ENCODE results near the gene ITPRIP.

ITPRIP gene, protein sequence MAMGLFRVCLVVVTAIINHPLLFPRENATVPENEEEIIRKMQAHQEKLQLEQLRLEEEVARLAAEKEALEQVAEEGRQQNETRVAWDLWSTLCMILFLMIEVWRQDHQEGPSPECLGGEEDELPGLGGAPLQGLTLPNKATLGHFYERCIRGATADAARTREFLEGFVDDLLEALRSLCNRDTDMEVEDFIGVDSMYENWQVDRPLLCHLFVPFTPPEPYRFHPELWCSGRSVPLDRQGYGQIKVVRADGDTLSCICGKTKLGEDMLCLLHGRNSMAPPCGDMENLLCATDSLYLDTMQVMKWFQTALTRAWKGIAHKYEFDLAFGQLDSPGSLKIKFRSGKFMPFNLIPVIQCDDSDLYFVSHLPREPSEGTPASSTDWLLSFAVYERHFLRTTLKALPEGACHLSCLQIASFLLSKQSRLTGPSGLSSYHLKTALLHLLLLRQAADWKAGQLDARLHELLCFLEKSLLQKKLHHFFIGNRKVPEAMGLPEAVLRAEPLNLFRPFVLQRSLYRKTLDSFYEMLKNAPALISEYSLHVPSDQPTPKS

DNA sequence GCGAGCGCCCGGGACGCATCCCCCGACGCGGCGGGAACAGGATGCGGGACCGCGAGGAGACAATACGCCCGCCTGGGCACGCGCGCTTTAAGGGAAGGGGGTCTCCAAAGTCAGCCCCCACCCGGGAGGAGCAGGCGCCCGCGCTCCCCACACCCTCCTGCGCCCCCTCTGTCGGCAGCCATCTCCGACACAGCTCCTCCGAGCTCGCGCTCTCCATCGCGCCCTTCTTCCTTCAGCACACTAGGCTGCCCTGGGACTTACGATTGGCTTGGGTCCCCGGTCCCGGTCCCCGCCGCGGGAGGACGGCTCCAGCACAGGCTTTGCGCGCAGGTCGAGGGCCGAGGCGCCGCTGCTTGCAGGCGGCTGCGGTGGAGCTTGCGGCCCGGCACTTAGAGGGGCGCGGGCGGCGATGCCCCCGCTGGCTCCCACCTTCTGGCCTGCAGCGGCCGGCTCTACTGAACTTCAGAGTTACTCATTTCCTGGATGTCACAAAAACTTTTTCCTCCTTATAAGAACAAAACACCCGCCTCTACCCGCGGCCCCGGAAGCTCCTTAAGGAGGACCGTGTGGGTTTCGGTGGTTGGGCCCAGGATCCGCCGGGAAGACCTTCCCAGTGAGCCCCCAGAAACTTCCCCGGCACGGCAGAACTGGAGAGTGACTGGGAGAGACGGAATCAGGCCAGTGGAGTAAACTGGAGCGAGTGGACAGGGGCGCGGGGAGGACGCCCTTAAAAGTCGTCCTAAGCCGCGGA is at the start of gene ITPRIP:
Gene ITPRIP, minus strand, starts transcription at position 481 of the 751 bp plus-strand sequence. CDS start 22,414 bp downstream, outside the sequence.
- DNase-seq (ENCODE audit: low spot score): no peak

DNA sequence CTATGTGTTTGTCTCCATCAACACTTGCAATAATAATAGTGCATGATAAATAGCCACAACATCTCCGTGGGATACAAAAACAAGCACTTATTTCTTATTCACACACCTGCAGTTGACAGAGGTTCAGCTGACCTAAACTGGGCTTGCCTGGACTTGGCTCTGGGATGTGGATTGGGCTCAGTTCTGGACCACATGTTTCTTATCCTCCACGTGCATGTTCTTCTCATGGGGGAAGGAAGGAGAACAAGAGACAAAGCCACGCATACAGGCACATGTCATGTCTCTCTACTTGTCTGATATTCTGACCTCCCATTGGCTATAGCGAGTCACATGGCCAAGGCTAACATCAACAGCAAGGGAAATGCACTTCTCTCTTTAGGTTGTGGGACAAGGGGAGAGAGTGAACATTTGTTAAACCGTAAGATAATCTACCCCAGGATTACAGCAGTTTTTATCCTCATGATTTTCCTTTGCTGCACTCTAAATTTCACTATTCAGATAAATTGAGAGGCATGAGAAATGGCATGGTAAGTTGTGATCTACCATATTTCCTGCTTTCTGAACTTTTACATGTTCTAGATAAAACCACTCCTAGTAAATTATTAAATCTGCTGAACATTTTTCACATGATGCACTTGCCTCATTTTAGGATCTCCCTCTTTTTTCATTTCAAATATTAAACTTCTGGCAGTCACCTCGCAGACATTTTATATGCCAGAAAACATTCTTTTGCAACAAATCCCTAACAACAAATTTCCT is 49.0 kb upstream of the ITPRIP start:
- no peak for DNase-seq (ENCODE audit: low spot score)

DNA sequence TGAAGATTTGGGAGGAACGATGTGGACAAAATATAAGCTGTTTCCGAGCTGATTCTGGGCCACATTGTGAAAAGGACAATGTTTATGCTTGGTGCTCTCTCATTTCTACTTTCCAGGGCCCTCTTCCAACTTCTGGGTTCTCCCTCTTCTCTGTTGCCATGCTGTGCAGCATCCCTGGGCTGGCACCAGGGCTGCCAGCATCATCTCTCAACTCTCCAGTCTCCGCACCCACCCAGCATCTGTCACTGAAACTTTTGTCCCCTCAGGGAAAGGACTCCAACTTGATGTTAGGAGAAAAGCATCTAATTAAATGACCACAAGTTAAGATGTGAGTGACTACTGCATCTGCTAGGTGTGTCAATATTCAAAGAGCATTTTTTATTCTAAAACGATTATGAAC is 42.1 kb upstream of the ITPRIP start:
- DNase-seq (ENCODE audit: low spot score): no peak

DNA sequence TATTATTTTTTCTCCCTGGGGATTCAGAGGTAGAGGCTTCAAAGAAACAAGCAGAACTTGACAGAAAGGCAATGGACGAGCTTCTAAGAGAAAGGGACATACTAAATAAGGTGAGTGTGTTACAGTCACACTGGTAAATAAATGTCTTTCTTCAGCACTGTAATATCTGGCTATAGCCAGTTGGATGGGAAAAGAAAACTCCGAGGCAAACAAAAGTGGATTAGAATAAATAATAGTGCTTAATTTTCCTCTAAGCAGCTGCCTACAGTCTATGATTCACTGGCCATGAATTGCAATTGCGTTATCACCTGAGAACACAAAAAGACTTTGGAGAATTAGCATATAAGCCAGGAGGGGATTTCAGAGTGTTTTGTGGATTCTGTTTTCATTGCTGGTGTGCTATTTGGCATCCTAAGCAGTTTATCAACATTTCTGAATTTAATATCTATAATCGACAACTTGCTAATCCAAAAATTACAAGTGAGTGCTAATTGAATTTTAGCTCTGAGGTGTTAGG is 38.6 kb upstream of the ITPRIP start:
- no peak for DNase-seq (ENCODE audit: low spot score)

DNA sequence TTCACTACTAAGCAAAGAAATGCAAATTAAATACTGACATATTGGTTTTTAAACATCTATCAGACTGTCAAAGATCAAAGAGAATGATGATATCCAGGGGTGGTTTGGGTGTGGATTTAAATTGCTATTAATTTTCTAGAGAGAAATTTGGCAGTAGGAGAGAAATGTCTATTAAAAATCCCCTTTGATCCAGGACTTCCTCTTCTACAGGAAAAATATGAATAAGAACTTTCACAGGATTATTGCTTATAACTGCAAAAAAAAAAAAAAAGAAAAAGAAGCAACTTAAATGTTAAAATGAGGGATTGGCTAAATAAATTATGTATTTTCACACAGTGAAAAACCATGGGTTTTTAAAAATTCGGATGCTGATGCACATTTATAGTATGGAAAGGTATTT is 36.3 kb upstream of the ITPRIP start:
- no peak for DNase-seq (ENCODE audit: low spot score)

DNA sequence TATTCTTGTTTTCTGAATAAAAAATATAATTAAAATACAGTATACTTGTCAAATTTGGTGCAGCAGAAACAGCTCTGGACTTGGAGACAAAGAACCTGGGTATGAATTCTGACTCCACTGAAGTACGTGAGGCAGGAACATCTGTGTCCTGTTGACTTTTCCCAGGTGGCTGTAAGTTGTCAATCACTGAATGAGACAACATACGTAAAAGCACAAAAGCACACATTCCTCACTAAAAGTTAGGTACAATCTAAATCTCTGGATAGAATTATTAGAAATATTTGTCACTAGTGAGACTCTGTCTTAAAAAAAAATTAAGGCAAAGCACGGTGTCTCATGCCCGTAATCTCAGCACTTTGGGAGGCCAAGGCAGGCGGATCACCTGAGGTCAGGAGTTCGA is 33.5 kb upstream of the ITPRIP start:
- no peak for DNase-seq (ENCODE audit: low spot score)

DNA sequence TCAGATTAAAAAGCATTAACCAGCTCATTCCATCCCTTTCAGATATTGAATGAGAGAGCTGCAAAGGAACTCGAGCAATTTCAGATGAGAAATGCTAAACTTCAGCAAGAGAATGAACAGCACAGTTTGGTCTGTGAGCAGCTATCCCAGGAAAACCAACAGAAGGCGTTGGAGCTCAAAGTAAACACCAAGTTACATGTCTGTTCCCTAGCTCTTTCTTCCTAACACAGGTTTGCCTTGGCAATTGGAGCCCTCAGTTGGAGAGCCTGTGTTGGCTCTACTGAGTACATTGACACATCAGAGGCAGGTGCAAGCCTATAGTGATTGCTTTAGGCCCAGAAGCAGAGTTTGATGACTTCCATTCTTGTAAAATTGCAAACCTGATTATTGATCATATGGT is 30.1 kb upstream of the ITPRIP start:
- DNase-seq (ENCODE audit: low spot score): no peak

DNA sequence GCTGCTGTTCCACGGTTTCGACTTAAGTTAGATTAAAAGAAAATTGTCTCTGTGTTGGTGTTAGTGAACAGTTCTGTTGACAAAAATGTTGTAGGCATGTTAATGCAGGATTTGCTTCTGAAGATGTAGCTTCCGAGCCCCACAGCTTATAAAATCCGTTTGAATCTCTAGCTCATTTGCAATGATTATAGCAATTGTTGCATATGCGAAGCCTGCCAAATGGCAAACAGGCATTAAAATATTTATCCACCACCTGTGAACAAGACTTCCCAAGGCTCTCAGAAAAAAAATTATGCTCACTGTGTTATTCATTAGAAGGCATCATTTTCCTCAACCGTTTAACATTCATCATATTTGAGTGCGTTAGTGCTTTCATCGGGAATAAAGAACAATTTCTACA is 29.6 kb upstream of the ITPRIP start:
- no peak for DNase-seq (ENCODE audit: low spot score)

DNA sequence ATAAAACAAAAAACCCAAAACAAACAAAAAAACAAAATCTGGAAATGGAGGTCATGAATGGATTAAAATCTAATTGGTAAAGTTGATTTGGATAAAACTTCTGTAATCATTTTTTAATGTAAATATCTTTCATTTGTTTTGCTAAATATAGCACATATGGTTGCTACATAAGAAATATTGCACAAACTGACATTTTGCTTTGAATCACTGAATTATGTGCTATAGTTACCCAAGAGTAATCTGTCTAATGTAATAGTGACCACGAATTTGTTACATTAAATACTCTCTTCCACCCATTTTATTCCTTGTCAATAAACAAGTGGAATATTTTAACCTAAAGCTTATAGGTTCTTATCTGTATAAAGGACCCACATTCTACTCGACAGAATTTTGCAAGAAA is 21.5 kb upstream of the ITPRIP start:
- DNase-seq (ENCODE audit: low spot score): no peak

DNA sequence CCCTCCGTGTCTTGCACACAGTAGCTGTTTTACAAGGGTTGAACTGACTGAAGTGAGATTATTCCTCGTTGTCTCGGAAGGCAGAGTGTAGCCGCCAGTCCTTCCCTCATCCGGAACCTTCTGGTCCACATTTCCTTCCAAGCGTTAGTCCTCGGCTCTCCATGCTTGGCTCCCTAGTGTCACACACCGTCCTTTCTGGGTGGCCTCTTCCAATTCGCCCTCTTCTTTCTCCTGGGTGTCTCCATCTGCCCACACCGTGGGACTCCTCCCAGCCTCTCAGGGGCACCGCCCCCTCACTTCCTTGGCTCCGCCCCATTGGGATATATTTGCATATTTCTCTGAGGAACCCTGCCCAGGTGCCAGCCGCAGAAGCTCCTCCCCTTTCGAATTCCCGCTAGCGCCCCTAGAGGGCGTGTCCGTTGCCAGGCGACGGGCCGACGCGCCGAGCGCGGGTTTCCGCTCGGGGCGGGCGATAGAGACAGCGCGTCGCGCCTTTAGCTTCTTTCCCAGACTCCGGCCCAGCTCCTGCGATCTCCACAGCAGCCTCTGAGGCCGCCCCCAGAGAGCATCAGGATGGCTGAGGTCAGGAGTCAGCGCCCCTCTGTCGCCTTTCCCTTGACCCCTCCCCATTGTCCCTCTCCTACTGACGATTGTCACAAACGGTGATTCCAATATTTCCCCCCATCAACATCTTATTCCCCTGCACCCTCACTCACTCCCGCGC is 15.2 kb upstream of the ITPRIP start, which contains the start of gene CFAP58:
Gene CFAP58, plus strand, starts transcription at position 509 of the 724 bp plus-strand sequence. Its CDS starts 65 bp downstream, at position 574.
- peak; percentile 85 for DNase-seq (ENCODE audit: low spot score)

DNA sequence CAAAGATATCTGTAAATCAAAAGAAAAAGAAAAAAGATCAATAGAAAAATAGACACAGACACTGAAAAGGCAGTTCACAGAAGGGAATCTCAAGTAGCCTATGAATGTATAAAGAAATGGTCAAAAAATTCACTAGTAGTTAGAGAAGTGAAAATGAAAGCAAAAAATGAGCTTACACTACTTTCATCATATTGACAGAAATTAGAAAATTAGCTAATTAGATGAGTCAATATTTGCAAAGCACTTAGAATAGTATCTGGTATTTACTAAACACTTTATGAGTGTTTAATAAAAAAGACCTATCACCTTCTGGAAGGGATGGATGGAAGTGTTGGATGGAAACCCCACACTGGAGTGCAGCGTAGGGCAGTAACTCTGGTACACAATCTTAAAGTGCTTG is 13.7 kb upstream of the ITPRIP start:
- no peak for DNase-seq (ENCODE audit: low spot score)

DNA sequence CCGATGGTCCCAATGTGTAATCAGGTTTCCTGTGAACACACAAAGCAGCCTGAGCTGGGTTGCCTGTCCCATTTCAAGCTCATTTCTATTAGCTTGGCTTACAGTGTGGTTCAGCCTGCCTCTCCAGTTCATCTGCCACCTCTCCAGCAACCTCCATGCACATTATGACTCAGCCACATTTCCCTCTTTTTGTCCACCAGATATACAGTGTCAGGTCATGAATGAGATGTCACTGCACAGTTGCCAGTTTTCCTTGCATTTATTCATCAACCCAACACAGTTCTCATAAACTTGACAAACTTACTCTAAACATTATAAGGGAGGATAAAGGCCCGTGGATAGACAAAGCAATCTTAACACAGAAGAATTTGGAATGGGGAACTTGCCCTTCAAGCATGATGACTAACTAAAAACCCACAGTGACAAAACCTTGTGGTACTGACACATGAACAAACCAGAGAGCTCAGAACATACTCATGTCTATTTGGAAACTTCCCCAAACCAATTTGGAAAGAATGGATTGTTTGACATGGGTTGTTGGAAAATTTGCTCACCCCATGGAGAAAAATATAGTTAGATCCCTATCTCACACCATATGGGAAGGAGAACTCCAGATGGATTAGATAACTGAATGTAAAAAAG is 12.9 kb upstream of the ITPRIP start:
- no peak for DNase-seq (ENCODE audit: low spot score)

DNA sequence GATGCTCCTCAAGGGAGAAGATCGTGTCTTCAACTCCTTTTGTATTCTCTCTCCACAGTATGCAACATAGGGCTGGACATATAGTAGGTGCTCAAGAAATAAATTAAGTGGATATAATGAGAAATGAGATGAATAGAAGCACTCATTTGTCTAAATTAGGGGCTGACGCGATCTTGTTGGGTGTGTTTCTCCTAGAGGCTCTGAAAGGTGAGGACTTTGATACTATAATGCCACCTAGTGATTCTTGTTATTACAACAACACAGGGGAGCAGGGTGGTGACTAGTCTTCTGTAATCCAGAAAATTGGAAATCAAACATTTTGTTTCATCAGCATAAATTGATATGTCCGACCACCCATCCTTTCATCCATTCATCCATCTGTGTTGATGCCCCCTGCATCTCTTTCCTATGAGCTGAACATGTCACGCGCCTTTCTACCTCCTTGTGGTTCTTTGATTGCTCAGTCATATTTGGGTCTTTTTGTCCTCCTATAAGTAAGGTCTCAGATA is 11.9 kb upstream of the ITPRIP start:
- DNase-seq (ENCODE audit: low spot score): no peak

DNA sequence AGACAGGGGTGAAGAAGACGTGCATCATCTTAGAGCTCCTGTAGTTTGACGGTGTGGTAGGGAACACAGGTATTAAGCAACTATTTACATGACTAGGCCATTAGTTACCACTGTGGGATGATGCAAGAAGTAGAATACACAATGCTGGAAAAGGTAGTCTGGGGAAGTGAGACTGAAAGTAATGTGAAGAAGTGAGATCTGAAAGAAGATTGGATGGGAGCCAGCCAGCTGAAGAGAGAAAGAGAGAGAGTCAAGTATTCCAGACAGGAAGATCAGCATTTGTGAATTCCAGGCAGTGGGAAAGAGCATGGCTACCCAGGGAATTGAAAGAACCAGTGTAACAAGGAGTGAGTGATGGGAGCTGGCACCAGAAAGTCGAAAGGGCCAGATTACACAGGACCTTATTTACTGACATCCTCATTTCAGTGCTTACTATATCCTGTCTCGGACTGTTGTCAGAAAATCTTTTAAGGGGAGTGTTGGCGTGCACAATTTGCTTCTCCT is 11.4 kb upstream of the ITPRIP start:
- DNase-seq (ENCODE audit: low spot score): no peak

DNA sequence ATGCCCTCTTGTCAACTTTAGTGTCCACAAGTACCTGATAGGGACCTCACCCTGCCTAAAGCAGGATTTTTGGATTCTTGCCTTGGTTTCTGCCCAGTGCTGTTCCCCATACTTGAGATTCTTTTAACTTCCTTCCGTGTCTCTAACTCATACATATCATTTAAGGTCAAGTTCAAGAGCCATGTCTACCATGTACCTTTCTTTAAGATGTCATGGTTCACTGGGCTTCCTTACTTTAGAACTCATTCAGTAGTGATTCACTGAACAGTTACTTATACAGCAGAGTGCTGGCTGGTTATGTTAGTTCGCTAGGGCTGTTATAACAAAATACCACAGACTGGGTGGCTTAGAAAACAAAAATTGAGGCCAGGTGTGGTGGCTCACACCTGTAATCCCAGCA is 10.3 kb upstream of the ITPRIP start:
- DNase-seq (ENCODE audit: low spot score): no peak

DNA sequence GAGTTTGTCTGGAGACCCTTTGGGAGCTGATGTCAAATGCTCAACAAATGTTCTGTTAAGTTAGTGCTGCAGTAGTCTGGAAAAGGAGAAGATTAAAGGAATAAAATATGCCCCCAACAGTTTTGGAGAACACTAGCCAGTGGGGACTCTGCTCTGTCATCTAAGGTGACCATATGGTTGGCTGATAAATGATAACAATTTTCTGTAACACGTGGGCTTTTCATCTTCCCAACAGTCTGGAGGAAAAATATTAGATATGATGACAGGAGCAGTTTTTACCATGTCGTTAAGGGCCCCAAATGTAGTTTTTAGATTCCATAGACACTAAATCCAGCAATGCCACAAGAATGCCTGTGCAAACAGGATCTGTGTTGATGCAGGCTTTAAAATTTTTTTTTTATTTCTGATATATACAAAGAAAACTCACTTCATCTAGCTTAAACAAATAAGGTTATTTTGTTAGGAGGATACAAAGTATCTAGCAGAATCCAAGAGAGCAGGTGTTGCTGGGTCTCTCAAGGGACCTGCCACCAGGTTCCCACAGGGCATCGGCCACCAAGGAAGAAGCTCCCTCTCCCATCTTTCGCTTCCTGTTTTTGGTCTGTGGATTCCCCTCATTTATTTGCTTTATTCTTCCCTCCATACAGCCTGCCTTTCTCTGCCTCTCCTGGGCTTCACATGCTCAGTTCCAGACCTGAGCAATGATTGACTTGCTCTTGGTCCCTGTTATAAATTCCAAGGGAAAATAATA is 9.2 kb upstream of the ITPRIP start:
- DNase-seq (ENCODE audit: low spot score): no peak

DNA sequence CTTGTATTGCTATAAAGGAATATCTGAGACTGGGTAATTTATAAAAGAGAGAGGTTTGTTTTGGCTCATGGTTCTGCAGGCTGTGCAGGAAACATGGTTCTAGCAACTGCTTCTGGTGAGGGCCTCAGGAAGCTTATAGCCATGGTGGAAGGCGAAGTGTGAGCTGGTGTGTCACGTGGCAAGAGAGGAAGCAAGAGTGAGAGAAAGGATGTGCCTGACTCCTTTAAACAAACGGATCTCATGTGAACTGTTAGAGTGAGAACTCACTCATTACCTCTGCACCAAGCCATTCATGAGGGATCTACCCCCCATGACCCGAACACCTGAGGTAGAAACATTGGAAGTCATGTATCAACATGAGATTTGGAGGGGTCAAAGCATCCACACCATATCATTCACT is 7.7 kb upstream of the ITPRIP start:
- DNase-seq (ENCODE audit: low spot score): no peak

DNA sequence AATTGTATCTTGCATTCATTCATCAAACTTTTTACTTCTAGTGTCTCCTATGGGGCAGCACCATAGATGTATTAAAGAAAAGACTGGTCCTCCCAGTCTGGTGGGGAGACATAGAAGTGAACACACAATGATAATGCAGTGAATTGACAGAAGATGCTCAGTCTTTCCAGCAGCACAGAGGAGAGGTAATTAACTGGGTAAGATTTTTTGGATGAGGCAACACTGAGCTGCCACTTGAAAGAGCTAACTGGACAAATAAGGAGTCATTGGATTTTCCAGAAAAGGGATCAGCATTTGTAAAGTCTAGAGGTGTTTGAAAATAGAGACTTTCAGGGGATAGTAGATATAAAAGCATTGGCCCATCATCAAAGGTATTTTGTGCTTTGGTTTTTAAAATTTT is 7.2 kb upstream of the ITPRIP start:
- DNase-seq (ENCODE audit: low spot score): no peak

DNA sequence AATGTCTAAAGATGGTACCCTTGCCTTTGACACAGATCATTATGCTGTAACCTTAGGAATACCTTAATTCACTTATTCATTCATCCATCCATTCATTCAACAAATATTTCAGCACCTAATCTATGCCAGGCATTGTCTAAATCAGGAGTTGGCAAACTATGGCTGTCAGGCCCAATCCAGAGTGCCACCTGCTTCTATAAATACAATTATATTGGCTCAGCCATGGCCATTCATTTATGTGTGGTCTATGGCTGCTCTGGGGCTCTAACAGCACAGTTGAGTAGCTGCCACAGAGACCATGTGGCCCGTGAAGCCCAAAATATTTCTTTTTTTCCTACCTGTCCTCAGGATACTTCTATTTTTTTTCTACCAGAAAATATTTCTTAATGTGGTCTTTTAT is 6.0 kb upstream of the ITPRIP start:
- no peak for DNase-seq (ENCODE audit: low spot score)

DNA sequence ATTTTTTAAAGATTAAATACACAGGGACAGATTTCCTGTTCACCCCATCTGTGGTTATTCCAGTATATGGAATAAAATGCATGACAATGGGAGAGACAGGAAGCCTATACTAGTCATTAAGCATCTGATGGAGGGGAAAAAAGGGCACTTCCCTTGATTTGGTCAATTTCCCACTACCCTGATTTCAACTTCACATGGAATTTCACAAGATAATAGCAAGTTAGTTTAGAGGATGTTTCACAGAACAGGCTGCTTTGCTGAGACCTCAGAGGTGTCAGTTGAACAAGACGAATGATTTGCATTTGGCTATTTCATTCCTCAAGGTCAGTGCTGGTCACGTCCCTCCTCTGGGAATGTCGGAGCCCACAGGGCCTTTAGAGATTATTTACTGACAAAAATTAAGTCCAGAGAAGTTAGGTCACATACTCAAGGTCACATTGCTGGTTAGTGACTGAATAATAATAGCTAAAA is 4.7 kb upstream of the ITPRIP start:
- no peak for DNase-seq (ENCODE audit: low spot score)
